Subcutaneous adipose tissue (tissue), 4 donors: ENCODE results near the gene ATG10. TPM values are rescaled to one million over a fixed set of nuclear protein-coding genes. Genes with fewer than 3 reads are reported as not detected.

Experiments used
- total RNA-seq, 4 donors: library from RNA; depleted of rRNA; stranded (reverse); fragments of >200 nt; gene quantifications; one replicate each; pipeline ENCODE4 v1.1.0, GENCODE V29; 2016
- TF ChIP-seq, protein P1 (sequence below): fragments of 450-650 bp; IDR thresholded peaks from one replicate; pipeline ENCODE4 v1.5.1; 2016; ENCODE audit warnings: low read depth, mild to moderate bottlenecking, control low read depth, antibody characterized with exemption, moderate library complexity

The ATG10 gene
- total RNA-seq, 4 donors from 2014 or later = 7.0 to 17.9 (median 7.6) TPM

DNA sequence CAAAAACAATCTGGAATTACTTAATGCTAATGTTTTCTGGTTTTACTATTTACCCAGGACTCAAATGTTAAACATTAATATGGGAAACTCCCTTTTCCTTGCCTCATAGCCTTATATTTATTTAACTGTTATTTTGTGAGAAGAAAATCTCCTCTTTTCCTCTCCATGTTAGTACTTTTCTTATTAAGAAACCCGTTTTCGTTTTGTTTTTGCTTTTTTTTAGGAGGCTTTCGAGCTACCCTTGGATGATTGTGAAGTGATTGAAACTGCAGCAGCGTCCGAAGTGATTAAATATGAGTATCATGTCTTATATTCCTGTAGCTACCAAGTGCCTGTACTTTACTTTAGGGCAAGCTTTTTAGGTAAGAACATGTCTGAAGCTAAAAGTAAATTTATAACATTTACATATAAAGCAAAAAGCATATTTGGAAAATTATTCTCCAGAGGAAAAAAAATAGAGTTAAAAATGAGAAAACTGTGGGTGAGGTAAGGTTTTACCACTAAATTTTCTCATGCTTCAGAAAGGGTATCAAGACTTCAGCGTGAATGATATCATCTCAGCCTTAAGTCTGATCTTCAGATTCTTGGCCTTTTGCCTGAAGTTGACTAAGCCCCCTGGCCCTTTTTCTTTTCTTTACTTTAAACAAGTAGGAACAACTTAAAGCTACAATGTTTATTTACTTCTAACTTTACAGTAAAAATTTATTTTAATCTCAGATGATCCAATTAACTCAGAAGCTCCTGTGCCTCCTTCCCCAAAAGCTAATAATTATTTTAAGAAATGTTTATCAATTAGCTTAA, 192.6 kb downstream of the ATG10 start:
- TF ChIP-seq, protein P1, sequence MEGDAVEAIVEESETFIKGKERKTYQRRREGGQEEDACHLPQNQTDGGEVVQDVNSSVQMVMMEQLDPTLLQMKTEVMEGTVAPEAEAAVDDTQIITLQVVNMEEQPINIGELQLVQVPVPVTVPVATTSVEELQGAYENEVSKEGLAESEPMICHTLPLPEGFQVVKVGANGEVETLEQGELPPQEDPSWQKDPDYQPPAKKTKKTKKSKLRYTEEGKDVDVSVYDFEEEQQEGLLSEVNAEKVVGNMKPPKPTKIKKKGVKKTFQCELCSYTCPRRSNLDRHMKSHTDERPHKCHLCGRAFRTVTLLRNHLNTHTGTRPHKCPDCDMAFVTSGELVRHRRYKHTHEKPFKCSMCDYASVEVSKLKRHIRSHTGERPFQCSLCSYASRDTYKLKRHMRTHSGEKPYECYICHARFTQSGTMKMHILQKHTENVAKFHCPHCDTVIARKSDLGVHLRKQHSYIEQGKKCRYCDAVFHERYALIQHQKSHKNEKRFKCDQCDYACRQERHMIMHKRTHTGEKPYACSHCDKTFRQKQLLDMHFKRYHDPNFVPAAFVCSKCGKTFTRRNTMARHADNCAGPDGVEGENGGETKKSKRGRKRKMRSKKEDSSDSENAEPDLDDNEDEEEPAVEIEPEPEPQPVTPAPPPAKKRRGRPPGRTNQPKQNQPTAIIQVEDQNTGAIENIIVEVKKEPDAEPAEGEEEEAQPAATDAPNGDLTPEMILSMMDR = no peak

DNA sequence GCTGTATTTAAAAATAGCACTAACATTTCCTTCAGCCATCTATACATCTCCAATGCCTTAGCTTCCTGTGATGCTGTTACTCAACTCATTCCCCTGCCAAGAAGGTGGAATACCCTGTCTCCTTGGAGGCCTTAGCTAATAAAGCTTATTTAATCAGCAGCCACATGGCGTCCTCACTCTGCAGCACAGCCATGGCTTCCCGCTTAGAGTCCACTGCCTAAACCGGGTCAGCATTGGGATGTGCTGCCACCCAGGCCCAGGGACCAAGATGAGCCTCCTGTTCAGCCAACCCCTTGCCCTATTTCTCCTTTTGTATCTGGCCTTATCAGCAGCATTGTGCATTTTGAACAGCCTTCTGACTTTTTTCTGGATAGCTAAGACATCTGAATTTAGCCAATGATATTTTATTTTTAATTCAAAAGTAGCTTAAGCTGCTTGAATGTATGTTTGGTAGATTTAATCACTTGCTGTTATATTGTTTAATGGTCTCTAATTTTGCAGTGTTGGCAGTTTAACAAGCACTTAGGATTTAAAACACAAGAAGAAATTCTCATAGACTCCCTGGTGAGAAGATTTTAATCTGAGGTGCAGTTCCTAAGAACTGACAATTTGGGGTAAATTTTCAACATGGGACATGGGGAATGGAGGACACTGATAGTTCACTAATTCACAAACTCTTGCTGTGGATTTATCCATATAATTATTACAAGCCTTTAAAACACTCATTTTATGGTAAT, 193.3 kb downstream of the ATG10 start:
- TF ChIP-seq, protein P1 = no peak

DNA sequence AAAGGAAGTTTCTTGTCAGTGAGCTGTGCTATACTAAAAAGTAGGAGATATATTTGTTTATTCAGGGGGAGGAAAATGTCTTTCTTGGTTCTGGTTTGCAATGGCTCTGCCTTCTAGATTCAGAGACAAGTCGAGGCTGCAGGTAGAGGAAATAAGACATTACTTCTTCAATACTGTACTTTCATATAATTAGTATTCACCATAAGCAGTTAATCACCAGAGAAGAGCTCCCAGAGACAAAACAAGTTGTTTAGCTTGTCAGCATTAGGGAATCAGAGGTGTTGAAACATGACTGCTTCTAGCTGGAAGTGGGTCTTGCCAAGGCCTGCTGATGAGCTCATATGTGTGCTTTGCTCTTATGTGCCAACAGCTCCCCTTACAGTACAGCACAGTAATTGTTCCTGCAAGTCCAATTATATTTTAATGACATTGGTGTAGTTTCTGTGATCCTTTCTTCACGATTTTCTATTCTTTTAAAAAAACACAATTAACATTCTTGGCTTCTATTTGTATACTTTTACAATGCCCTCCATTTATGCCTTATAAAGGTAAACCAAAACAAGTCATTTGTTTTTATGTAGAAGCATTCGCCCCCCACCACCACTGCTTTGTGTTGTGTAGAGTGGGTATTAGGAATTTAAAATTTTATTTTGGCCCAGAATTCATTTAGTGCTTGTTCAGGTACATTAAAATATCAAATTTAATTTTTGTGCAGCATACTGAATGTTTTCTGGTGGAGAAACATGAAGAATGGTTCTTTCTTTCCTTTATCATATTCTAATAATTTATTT, 194.1 kb downstream of the ATG10 start:
- TF ChIP-seq, protein P1 = no peak

DNA sequence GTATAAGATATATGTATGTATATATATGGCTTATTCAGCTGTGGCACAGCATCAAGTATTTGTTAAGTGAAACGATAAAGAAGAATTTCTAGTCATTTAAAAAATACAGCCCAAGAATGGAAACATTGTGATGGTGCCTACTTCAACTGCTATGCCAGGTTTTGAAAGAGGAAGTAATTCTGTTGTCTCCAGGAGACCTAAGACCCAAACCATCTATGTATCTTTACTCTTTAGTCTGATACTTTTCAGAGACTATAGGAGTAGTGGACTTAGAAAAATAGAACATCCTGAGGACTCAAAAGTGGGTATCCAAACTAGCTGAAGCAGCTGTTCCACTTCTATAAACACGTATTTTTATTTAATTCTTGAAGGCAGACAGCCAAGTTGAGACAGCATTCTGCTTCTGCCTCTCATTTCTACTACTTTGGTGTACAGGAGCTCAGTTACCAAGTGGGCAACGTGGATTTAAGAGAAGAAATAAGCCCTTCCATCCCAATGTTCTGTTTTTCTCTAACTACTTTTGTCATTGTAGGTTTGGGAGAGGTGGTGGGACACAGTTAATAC, 195.6 kb downstream of the ATG10 start:
- TF ChIP-seq, protein P1 = no peak

DNA sequence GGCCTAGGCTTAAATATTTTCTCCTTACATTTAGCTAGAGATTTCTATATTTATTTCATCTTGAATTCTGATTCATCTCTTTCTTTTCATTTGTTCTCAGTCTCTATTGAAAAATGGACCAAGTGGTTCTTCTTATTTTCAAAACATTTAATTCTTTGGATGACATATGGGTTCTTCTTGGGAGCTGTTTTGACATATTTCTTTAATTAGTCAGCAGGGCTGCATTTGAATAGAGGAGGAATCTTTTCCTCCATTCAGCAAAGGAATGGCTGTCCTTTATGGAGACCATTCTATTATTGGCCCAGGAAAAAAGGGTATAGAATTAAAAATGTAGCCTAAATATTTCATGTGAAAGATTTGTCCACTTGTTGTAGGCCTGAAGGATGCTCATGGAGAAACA, 196.5 kb downstream of the ATG10 start:
- TF ChIP-seq, protein P1 = no peak

DNA sequence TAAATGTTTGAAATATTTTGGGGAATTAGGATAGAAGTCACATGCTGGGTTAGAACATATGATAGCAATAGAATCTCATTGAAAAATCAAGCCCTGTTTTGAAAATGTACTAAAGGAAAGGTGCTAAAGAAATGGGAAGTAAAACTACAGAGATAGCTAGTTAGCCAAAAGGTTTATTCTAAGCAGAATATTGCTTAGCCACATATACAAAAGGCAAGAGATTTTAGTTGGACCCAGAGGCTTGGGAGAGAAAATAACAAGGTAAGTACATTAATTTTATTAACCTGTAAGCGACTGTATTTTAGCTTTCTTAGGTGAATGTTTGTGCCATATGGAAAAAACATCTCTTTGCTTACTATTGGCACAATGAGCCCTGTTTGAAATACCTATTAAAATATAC, 198.1 kb downstream of the ATG10 start:
- TF ChIP-seq, protein P1 = no peak
